Peyer's patch (tissue), 4 donors: ENCODE results near the gene PEMT. TPM values are rescaled to one million over a fixed set of nuclear protein-coding genes. Genes with fewer than 3 reads are reported as not detected.

Experiments
- DNase-seq, 3 donors: peaks; one replicate each; pipeline ENCODE4 v3.0.0-alpha.2; 2017 to 2019
- H3K27ac ChIP-seq, 4 donors: fragments of 200-600 bp; sonication (generic); one replicate each; pipeline ENCODE4 v1.5.1; 2016 to 2019
- H3K27me3 ChIP-seq, 2 donors: fragments of 200-600 bp; sonication (generic); one replicate each; pipeline ENCODE4 v1.5.1; 2019
- H3K36me3 ChIP-seq, 3 donors: fragments of 200-600 bp; sonication (generic); one replicate each; pipeline ENCODE4 v1.5.1; 2016 to 2019
- H3K4me1 ChIP-seq, 4 donors: fragments of 200-600 bp; sonication (generic); one replicate each; pipeline ENCODE4 v1.5.1; 2016 to 2019
- H3K4me3 ChIP-seq, 4 donors: fragments of 200-600 bp; sonication (generic); 1 replicate in 3 of 4; 2 replicates in 1 of 4; pipeline ENCODE4 v1.5.1; 2016 to 2019; ENCODE audit warnings: mild to moderate bottlenecking in 1 of 4
- H3K9me3 ChIP-seq, 4 donors: fragments of 200-600 bp; sonication (generic); one replicate each; pipeline ENCODE4 v1.5.1; 2016 to 2019; ENCODE audit warnings: mild to moderate bottlenecking in 1 of 4
- POLR2A ChIP-seq, 2 donors: fragments of 450-650 bp; IDR thresholded peaks; one replicate each; pipeline ENCODE4 v1.5.1; 2017; ENCODE audit warnings: antibody characterized with exemption in 2 of 2, mild to moderate bottlenecking in 2 of 2, moderate library complexity in 2 of 2
- total RNA-seq, 4 donors: library from RNA; depleted of rRNA; stranded (reverse); fragments of >200 nt; gene quantifications; one replicate each; pipeline ENCODE4 v1.1.0, GENCODE V29; 2016
- TF ChIP-seq, protein P1 (sequence below), 6 experiments: fragments of 450-650 bp in 4 of 6; fragments of 200-600 bp in 2 of 6; sonication (generic) in 1 of 6; IDR thresholded peaks; one replicate each; pipeline ENCODE4 v1.5.1; 2017 to 2019; ENCODE audit warnings: antibody characterized with exemption in 6 of 6, mild to moderate bottlenecking in 3 of 6, moderate library complexity in 1 of 6

The PEMT gene
- total RNA-seq, 4 donors from 2014 or later: 9.9 to 25.0 (median 17.8) TPM

DNA sequence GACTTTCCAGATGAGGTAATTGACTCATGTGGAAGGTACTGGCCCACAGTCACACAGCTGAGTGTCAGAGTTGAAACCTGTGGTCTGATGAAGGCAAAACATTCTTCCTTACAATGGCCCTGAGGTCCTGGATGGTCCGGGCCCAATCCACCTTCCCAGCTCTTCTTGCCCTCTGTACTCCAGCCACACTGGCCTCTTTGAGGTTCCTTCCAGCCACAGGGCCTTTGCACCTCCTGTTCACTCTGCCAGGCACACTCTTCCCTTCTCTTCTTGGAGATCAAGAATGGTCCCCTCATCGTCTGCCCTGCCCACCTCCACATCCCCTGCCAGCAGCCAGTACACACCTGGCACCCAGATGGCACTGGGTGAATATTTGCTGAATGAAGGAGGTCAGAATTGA lies 6.5 kb upstream of the PEMT start:
- TF ChIP-seq, protein P1, sequence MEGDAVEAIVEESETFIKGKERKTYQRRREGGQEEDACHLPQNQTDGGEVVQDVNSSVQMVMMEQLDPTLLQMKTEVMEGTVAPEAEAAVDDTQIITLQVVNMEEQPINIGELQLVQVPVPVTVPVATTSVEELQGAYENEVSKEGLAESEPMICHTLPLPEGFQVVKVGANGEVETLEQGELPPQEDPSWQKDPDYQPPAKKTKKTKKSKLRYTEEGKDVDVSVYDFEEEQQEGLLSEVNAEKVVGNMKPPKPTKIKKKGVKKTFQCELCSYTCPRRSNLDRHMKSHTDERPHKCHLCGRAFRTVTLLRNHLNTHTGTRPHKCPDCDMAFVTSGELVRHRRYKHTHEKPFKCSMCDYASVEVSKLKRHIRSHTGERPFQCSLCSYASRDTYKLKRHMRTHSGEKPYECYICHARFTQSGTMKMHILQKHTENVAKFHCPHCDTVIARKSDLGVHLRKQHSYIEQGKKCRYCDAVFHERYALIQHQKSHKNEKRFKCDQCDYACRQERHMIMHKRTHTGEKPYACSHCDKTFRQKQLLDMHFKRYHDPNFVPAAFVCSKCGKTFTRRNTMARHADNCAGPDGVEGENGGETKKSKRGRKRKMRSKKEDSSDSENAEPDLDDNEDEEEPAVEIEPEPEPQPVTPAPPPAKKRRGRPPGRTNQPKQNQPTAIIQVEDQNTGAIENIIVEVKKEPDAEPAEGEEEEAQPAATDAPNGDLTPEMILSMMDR (IDR thresholded peaks at IDR 0.05): no peak
- TF ChIP-seq POLR2A (IDR thresholded peaks at IDR 0.05): no peak
- DNase-seq: no peak
- no peaks in the 10 kb centered on the region for H3K36me3 ChIP-seq
- H3K4me3 ChIP-seq: no peak overlapping the region
- H3K9me3 ChIP-seq: no peaks in the 10 kb centered on the region
- no peak overlapping the region for H3K27ac ChIP-seq
- no peaks in the 10 kb centered on the region for H3K27me3 ChIP-seq
- no peaks in the 10 kb centered on the region for H3K4me1 ChIP-seq

DNA sequence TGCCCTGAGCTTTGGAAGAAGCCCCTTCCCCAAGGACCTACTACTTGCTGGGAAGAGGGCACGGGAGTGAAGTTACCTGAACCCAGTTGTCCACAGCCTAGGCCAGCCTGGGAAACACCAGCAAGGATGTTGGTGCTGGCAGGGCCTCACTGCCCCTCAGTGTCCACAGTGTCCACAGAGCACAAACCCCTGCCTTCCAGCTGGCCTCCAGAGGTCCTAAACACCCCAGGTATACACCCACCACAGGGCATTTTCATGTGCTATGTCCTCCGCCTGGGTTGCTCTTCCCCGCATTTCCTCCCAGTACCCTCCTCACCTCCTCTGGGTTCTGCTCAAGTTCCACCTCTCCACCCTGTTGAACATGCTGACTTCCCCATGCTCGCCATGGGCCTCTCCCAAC lies 4.2 kb upstream of the PEMT start:
- TF ChIP-seq POLR2A (IDR thresholded peaks at IDR 0.05): no peak
- TF ChIP-seq, protein P1 (IDR thresholded peaks at IDR 0.05): no peak
- peaks cover 0 to 11% (median 6%) of the 10 kb centered on the region in 4 donors for H3K4me1 ChIP-seq
- no peak overlapping the region for H3K4me3 ChIP-seq
- no peak overlapping the region for H3K27ac ChIP-seq
- H3K9me3 ChIP-seq: no peaks in the 10 kb centered on the region
- no peaks in the 10 kb centered on the region for H3K36me3 ChIP-seq
- DNase-seq: no peak
- H3K27me3 ChIP-seq: no peaks in the 10 kb centered on the region

DNA sequence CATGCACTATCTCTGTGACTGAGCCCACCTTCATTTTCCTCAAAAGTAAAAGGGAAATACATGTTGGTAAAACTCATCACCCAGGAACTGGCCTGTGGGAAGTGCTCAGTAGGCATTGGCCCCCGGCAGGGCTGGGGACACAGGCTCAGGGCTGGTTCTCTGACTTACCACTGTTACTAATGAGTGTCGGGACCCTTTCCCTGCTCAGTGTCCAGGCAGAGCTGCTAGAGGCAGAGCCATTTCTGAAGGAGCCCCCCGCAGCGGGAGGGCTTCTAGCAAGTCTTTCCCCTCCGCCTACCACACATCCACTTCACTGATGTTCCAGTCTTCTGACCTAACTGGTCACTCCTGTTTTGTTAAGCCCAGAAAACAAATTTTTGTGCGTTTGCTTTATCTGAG lies 1.7 kb upstream of the PEMT start:
- H3K27ac ChIP-seq: no peak overlapping the region
- DNase-seq: no peak
- no peak overlapping the region for H3K4me3 ChIP-seq
- no peaks in the 10 kb centered on the region for H3K36me3 ChIP-seq
- TF ChIP-seq POLR2A (IDR thresholded peaks at IDR 0.05): no peak
- TF ChIP-seq, protein P1 (IDR thresholded peaks at IDR 0.05): no peak
- no peaks in the 10 kb centered on the region for H3K27me3 ChIP-seq
- H3K4me1 ChIP-seq: peaks cover 0 to 18% (median 9%) of the 10 kb centered on the region in 4 donors
- no peaks in the 10 kb centered on the region for H3K9me3 ChIP-seq

DNA sequence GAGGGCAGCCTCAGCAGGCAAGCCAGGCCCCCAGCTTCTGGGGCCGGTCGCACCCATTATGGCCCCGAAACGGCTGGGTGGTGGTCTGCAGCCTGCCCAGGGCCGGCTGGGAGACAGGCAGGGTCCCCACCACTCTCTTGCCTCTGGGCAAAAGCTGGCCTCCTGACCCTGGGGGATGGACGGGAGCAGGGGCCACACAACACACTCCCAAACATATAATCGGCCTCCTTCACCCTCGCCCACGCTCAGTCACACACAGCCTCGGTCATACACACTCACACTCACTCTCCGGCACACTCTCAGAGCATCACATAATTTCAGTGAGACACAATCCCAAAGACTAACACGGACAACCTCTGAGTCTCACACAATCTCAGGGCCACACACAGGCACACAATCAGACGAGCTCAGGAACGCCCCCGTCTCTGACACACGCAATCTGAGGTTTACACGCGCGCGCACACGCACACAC lies 589 bp downstream of the PEMT start:
- no peak for DNase-seq
- Histone ChIP-seq H3K27ac (peak overlapping the region; percentile 63 to 90 (median 90)), H3K9me3 (no peaks in the 10 kb centered on the region), H3K36me3 (no peaks in the 10 kb centered on the region), H3K4me3 (peak overlapping the region; percentile 75 to 91 (median 84)), H3K4me1 (peaks cover 0 to 18% (median 9%) of the 10 kb centered on the region in 4 donors), H3K27me3 (no peaks in the 10 kb centered on the region)
- TF ChIP-seq, protein P1 (IDR thresholded peaks at IDR 0.05): no peak
- no peak for TF ChIP-seq POLR2A (IDR thresholded peaks at IDR 0.05)

DNA sequence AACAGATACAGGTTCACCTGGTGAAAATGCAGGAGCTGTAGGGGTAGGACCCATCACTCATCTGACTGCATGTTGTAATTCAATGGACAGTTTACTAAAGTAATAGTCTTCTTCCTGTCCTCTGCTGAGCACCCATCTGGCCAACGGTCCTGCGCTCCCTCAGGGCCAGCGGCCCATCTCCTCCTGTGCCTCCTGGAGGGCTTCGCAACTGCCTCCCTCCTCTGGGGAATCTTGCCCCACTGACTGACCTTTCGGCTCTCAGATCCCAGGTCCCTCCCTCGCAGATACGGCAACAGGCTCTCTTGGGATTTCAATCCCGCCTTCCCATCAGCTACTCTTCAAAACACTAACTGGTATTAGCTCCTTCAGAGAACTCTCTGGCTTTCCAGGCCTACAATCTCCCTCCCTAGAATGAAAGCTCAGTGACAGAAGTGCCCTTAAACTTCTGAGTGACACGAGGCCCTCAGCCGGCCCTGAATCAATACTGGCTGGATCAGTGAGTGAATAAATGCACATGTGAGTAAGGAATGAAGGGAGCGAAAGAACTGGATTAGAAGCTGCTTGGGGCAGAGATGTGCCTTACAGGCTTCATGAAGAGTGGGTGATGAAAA lies 1.3 kb downstream of the PEMT start:
- no peaks in the 10 kb centered on the region for H3K9me3 ChIP-seq
- H3K4me1 ChIP-seq: peaks cover 0 to 18% (median 9%) of the 10 kb centered on the region in 4 donors
- H3K36me3 ChIP-seq: no peaks in the 10 kb centered on the region
- peak overlapping the region in 2 of 4 donors; percentile 89 to 90 for H3K27ac ChIP-seq
- no peaks in the 10 kb centered on the region for H3K27me3 ChIP-seq
- no peak for DNase-seq
- peak overlapping the region in 2 of 4 donors; percentile 86 to 91 for H3K4me3 ChIP-seq
- TF ChIP-seq, protein P1 (IDR thresholded peaks at IDR 0.05): no peak
- TF ChIP-seq POLR2A (IDR thresholded peaks at IDR 0.05): no peak
